B cell (primary cell): ENCODE results near the gene CATSPERB. TPM values are rescaled to one million over a fixed set of nuclear protein-coding genes. Genes with fewer than 3 reads are reported as not detected.

ENCODE experiments used
- ATAC-seq: fragments of 200-7000 bp; cut with Tn5 transposase; one replicate; pipeline ENCODE4 v1.10.0; 2021; ENCODE audit warnings: low read depth, mild to moderate bottlenecking, moderate number of reproducible peaks, moderate library complexity
- CTCF ChIA-PET: fragments of 350-600 bp; sonication (Branson Sonifier 250); formaldehyde crosslinking; loops from one replicate; lab custom pipeline; 2021; ENCODE audit warnings: antibody characterized with exemption, inconsistent platforms; lab: Charles Lee
- POLR2A ChIA-PET: fragments of 350-600 bp; sonication (Branson Sonifier 250); formaldehyde crosslinking; loops from one replicate; lab custom pipeline; 2021; ENCODE audit warnings: antibody characterized with exemption; lab: Charles Lee
- DNase-seq: peaks from one replicate; pipeline ENCODE4 v3.0.0; 2013
- H2AFZ ChIP-seq: 2 replicates; pipeline ENCODE4 v1.6.1; 2012; ENCODE audit warnings: mild to moderate bottlenecking, low read depth, low read length; ENCODE audit not compliant: insufficient read depth, poor library complexity, severe bottlenecking
- H3K27ac ChIP-seq, 2 donors: 1 replicate in 1 of 2; 2 replicates in 1 of 2; pipeline ENCODE4 v1.5.1; 2012 to 2013; ENCODE audit warnings: low read length in 2 of 2, mild to moderate bottlenecking in 2 of 2, moderate library complexity in 1 of 2
- H3K27me3 ChIP-seq, 4 experiments: fragments of 200-600 bp in 1 of 4; sonication (generic) in 1 of 4; replicated peaks in 1 of 4; 1 replicate in 2 of 4; 2 replicates in 2 of 4; pipeline versions ENCODE4 v1.6.1 to v1.7.0; 2013 to 2016; ENCODE audit warnings: low read length in 3 of 4, mild to moderate bottlenecking in 2 of 4, mixed read lengths in 1 of 4, moderate library complexity in 1 of 4; ENCODE audit not compliant: insufficient read depth in 4 of 4, control insufficient read depth in 3 of 4; ENCODE audit errors: control extremely low read depth in 1 of 4
- H3K36me3 ChIP-seq, 2 experiments: replicated peaks in 1 of 2; 1 replicate in 1 of 2; 2 replicates in 1 of 2; pipeline versions ENCODE4 v1.6.1 to v1.7.1; 2013; ENCODE audit warnings: low read length in 1 of 2; ENCODE audit not compliant: insufficient read depth in 2 of 2, control insufficient read depth in 1 of 2; ENCODE audit errors: control extremely low read depth in 1 of 2, extremely low read depth in 1 of 2
- H3K4me1 ChIP-seq, 2 donors: fragments of 200-600 bp in 1 of 2; sonication (generic) in 1 of 2; 1 replicate in 1 of 2; 2 replicates in 1 of 2; pipeline versions ENCODE4 v1.5.1 to v1.6.1; 2013 to 2017; ENCODE audit warnings: low read length in 2 of 2; ENCODE audit not compliant: control insufficient read depth in 2 of 2, insufficient read depth in 2 of 2
- H3K4me2 ChIP-seq: replicated peaks from 2 replicates; pipeline ENCODE3; 2012; ENCODE audit warnings: mild to moderate bottlenecking, low read depth, low read length; ENCODE audit not compliant: poor library complexity, severe bottlenecking
- H3K4me3 ChIP-seq, 5 experiments: fragments of 200-600 bp in 1 of 5; sonication (generic) in 1 of 5; 1 replicate in 3 of 5; 2 replicates in 2 of 5; pipeline versions ENCODE4 v1.5.1 to v1.7.0; 2011 to 2016; ENCODE audit warnings: low read length in 4 of 5, mild to moderate bottlenecking in 4 of 5, low read depth in 2 of 5, control low read depth in 1 of 5, moderate library complexity in 1 of 5; ENCODE audit not compliant: insufficient read depth in 1 of 5; ENCODE audit errors: control extremely low read depth in 1 of 5, extremely low read depth in 1 of 5
- H3K79me2 ChIP-seq: fragments of 200-600 bp; sonication (generic); one replicate; pipeline ENCODE4 v1.6.0; 2016; ENCODE audit warnings: low read length; ENCODE audit not compliant: control insufficient read depth, insufficient read depth
- H3K9ac ChIP-seq: fragments of 200-600 bp; sonication (generic); 2 replicates; pipeline ENCODE4 v1.6.1; 2017; ENCODE audit warnings: mild to moderate bottlenecking, low read length, moderate library complexity
- H3K9me3 ChIP-seq, 3 donors: one replicate each; pipeline versions ENCODE4 v1.6.1 to v1.7.1; 2013; ENCODE audit warnings: low read length in 2 of 3; ENCODE audit not compliant: control insufficient read depth in 2 of 3, insufficient read depth in 1 of 3; ENCODE audit errors: control extremely low read depth in 1 of 3
- H4K20me1 ChIP-seq: 2 replicates; pipeline ENCODE4 v1.6.0; 2012; ENCODE audit warnings: mild to moderate bottlenecking, low read length; ENCODE audit not compliant: insufficient read depth, control insufficient read depth, poor library complexity, severe bottlenecking
- H3K27ac Mint-ChIP-seq: one replicate; pipeline ENCODE4 v1.8.0; 2021; ENCODE audit warnings: mixed read lengths
- H3K27me3 Mint-ChIP-seq: one replicate; pipeline ENCODE4 v1.8.0; 2021; ENCODE audit warnings: mixed read lengths
- H3K4me1 Mint-ChIP-seq: one replicate; pipeline ENCODE4 v1.8.0; 2021; ENCODE audit warnings: mixed read lengths
- H3K4me3 Mint-ChIP-seq: one replicate; pipeline ENCODE4 v1.8.0; 2021; ENCODE audit warnings: mixed read lengths
- H3K9me3 Mint-ChIP-seq: one replicate; pipeline ENCODE4 v1.8.0; 2022; ENCODE audit warnings: mixed read lengths; ENCODE audit not compliant: insufficient read depth
- CTCF ChIP-seq: fragments of 200-600 bp; IDR thresholded peaks from one replicate; pipeline ENCODE4 v1.8.0; 2022; ENCODE audit warnings: antibody characterized with exemption, mild to moderate bottlenecking
- EZH2 ChIP-seq: IDR thresholded peaks from 2 replicates; pipeline ENCODE4 v1.6.1; 2012; ENCODE audit warnings: borderline replicate concordance, low read depth, mild to moderate bottlenecking, moderate library complexity, low read length; ENCODE audit not compliant: insufficient read depth, poor library complexity, severe bottlenecking
- WGBS: methylation state at CpG from one replicate; pipeline ENCODE4 v1.1.5; 2013; ENCODE audit warnings: missing lambda C conversion rate; ENCODE audit not compliant: insufficient coverage; 5-methylcytosine and 5-hydroxymethylcytosine counted together
- intact Hi-C: fragments of 100-400 bp; cut with micrococcal nuclease; formaldehyde crosslinking; loops from one replicate; pipeline ENCODE4 v1.10.0; 2022
- polyA plus RNA-seq: library from polyadenylated mRNA; depleted of rRNA; stranded (reverse); fragments of >200 nt; gene quantifications from 2 replicates; pipeline ENCODE4 v1.2.3, GENCODE V29; 2012
- total RNA-seq, 2 donors: library from RNA; stranded (reverse); fragments of 120-200 nt in 1 of 2; gene quantifications; 1 replicate in 1 of 2; 2 replicates in 1 of 2; pipeline versions ENCODE4 v1.2.3 to v1.2.4, GENCODE V29; 2013 to 2022

Gene CATSPERB
- total and polyA plus RNA-seq, 2 donors (not counting 1 experiment from before 2014, with no cell fraction given), result 0.12 to 0.18 TPM

- Mint-ChIP-seq H3K4me3 (no peak overlapping the region), H3K4me1 (peaks cover 17% of the 10 kb centered on the region), H3K9me3 (no peaks in the 10 kb centered on the region), H3K27ac (no peak overlapping the region), H3K27me3 (peaks cover 15% of the 10 kb centered on the region)
- intact Hi-C loops, result no loop called here
- WGBS, result no CpG with 5 or more reads among the region's 2 CpGs
- Histone ChIP-seq H3K27ac (no peak overlapping the region), H3K27me3 (peaks cover 0 to 4% (median 0%) of the 10 kb centered on the region in 4 experiments), H4K20me1 (no peaks in the 10 kb centered on the region), H3K36me3 (no peaks in the 10 kb centered on the region), H3K4me3 (no peak overlapping the region), H3K4me2 (no peak overlapping the region), H3K4me1 (peaks cover 11 to 22% of the 10 kb centered on the region in 2 donors), H3K79me2 (no peaks in the 10 kb centered on the region), H3K9me3 (no peaks in the 10 kb centered on the region), H2AFZ (no peak overlapping the region), H3K9ac (no peak overlapping the region)
- ChIA-PET POLR2A (no interaction called here), CTCF (no interaction called here)
- no peak for DNase-seq
- TF ChIP-seq CTCF (no peak), EZH2 (no peak)
- no peak for ATAC-seq
These were observed 38.3 kb upstream of the CATSPERB start for GRCh38 chr14:91770185-91770584.

- no peaks in the 10 kb centered on the region for H3K4me1 Mint-ChIP-seq
- Histone ChIP-seq H3K4me3 (no peak overlapping the region), H3K27ac (no peak overlapping the region), H3K9ac (no peak overlapping the region), H3K4me1 (no peaks in the 10 kb centered on the region), H3K79me2 (no peaks in the 10 kb centered on the region), H4K20me1 (no peaks in the 10 kb centered on the region), H3K27me3 (peaks cover 0 to 16% (median 7%) of the 10 kb centered on the region in 4 experiments), H3K36me3 (no peaks in the 10 kb centered on the region), H3K9me3 (peaks cover 0 to 15% (median 10%) of the 10 kb centered on the region in 3 donors), H3K4me2 (no peak overlapping the region), H2AFZ (no peak overlapping the region)
- no peak overlapping the region for H3K27ac Mint-ChIP-seq
- H3K9me3 Mint-ChIP-seq, result peaks cover 7% of the 10 kb centered on the region
- H3K27me3 Mint-ChIP-seq, result peaks cover 38% of the 10 kb centered on the region
- WGBS, result no CpG with 5 or more reads among the region's 4 CpGs
- POLR2A ChIA-PET, result no interaction called here
- DNase-seq, result no peak
- no peak overlapping the region for H3K4me3 Mint-ChIP-seq
- intact Hi-C loops, result no loop called here
- no peak for TF ChIP-seq CTCF
- TF ChIP-seq EZH2, result no peak
- CTCF ChIA-PET, result no interaction called here
- no peak for ATAC-seq
These were observed 23.8 kb upstream of the CATSPERB start for GRCh38 chr14:91755570-91756295.
